Activated effector memory CD4-positive, alpha-beta T cell treated with anti-CD3 and anti-CD28 coated beads, Interleukin-2, amount 50 U/mL, for 16 hours (primary cell): Measurements from ENCODE around the gene ADSS1.

Experiments used
- DNase-seq: peaks from one replicate; pipeline ENCODE4 v3.0.0-alpha.2; 2020

The ADSS1 gene

DNA sequence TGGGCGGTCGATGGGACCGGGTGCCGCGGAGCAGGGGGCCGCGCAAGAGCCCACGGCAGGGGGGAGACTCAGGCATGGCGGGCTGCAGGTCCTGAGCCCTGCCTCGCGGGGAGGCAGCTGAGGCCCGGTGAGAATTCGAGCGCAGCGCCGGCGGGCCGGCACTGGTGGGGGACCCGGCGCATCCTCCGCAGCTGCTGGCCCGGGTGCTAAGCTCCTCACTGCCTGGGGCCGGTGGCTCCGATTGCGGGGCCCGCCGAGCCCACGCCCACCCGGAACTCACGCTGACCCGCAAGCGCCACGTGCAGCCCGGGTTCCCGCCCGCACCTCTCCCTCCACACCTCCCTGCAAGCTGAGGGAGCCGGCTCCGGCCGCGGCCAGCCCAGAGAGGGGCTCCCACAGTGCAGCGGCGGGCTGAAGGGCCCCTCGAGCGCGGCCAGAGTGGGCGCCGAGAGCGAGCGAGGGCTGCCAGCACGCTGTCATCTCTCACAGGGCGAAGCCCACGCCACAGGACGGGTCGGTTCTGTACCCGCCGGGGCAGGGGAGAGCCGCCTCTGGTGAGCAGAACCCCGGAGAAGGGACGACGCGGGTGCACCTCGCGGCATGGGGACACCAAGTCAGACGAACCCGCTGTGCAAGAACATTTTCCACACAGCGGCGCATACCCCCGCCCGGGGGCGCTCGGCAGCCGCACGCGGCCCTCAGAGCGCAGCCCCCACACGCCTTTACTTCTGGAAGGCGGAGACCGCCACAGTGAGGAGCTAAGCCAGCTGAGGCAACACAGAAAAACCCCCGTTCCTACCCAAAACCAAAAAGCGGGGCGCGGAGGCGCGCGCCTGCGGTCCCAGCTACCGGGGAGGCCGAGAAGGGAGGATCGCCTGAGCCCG, 27.8 kb downstream of the ADSS1 start:
- DNase-seq = no peak

DNA sequence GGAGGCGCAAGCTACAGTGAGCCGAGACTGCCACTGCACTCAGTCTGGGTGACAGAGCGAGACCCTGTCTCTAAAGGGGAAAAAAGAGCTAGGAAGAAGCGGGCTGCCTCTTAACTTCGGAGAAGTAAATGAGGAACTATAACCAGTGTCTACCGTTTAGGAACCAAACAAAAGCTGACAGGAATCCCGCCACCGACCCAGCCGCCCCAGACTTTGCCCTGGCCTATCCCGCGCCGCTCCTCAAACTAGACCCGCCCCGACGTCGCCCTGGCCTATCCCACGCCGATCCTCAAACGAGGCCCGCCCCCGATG, 28.4 kb downstream of the ADSS1 start:
- DNase-seq = no peak

DNA sequence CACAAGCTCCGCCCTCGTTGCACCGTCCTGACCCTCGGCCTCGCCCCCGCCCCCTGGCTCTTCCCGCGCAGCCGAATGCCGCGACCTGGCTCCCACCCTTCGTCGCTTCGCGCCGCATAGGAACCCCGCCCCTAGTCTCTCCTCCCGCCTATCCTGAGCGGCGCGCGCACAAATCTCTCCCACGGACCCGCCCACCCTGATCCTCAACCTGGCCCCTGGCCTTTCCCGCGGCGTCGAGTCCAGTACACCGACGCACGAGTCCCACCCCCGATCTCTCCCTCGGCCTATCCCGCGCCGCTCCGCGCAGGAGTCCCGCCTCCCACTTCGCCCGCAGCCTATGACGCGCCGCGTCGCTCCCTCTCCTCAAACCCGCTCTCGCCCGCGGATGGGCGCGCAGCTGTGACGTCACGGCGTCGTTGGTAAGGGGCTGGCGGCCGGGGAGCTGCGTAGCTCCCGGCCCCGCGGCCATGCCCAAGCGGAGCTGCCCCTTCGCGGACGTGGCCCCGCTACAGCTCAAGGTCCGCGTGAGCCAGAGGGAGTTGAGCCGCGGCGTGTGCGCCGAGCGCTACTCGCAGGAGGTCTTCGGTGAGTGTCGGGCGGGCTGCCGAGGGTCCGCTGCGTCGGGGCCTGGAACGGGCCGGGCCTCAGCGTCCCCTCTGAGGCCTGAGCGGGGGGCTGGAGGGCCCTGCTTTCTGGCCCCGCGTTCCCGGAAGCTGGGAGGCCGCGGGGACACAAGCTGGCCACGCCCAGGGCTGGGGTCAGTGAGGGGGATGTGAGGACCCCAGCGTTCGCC, 28.9 kb downstream of the ADSS1 start, which contains the start of gene SIVA1:
Gene SIVA1 (plus strand): TSS at position 413 of the 793 bp plus-strand sequence. CDS start 55 bp downstream, at position 468.
- DNase-seq = peak; percentile 100

DNA sequence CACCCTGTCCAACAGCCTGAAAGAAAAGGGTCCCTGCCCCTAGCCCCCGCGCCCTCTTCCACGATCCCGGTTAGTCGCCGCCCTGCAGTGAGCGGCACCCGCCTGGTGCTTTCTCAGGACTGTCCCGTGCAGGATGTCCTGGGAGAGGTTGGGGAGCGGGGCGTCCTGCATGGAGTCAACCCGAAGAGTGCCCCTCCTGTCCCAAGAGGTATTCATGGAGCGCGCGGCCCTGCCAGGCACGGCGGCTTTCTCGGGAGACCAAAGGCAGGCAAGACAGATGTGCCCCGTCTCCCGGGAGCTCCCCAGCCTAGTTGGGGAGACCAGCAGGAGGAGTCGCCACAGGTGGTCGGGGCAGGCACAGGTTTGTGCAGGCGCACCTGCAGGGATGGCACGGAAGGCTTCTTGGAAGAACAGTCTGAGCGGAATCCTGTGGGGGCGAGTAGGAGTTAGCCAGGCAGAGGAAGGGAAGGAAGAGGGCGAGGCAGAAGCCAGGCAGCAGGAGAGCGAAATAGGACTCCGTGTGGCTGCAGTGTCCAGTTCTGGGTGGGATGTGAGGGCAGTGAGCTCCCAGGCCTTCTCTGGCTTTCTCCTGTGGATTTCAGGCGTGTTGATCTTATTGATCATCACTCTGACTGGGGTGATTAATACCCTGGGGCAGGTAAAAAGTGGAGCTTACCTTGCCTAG, 29.6 kb downstream of the ADSS1 start:
- no peak for DNase-seq

DNA sequence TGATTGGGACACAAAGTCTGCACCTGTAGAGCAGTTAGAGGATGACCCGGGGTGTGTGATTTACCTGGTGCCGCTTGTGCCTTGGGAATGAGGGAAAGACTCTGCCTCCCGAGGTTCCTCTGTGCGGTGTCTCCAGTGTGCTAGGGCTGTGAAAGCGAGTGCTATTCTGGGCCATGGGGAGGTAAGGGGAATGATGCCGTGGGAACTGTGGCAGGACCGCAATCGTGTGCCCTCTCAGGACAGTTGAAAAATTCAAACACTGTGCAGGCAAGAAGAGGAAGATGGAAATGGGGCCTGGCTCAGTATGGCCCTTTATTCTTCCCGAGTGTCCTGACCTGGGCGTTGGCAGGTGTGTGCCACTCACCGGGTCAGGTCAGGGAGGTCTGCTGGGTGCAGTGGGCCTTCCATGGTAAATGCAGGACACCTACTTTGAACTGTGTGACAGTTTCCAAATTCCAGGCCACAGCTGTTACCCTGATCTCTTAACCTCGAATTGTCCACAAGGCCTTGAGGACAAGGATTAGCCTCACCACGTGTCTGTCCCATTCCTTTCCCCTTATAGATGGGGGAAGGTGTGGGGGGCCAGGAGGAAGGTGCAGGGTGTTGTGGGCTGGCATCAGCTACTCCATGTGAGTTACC, 30.3 kb downstream of the ADSS1 start:
- DNase-seq = no peak

DNA sequence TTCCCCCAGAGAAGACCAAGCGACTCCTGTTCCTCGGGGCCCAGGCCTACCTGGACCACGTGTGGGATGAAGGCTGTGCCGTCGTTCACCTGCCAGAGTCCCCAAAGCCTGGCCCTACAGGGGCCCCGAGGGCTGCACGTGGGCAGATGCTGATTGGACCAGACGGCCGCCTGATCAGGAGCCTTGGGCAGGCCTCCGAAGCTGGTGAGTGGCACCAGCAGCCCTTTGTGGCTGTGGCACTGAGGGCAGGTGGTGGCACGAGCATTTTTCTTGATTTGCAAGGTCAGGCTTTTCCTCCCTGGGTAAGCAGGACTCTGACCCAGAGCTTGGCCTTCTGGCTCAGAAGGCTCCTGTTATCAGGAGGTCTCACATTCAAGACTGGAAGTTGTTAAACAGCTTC, 31.6 kb downstream of the ADSS1 start:
- no peak for DNase-seq

DNA sequence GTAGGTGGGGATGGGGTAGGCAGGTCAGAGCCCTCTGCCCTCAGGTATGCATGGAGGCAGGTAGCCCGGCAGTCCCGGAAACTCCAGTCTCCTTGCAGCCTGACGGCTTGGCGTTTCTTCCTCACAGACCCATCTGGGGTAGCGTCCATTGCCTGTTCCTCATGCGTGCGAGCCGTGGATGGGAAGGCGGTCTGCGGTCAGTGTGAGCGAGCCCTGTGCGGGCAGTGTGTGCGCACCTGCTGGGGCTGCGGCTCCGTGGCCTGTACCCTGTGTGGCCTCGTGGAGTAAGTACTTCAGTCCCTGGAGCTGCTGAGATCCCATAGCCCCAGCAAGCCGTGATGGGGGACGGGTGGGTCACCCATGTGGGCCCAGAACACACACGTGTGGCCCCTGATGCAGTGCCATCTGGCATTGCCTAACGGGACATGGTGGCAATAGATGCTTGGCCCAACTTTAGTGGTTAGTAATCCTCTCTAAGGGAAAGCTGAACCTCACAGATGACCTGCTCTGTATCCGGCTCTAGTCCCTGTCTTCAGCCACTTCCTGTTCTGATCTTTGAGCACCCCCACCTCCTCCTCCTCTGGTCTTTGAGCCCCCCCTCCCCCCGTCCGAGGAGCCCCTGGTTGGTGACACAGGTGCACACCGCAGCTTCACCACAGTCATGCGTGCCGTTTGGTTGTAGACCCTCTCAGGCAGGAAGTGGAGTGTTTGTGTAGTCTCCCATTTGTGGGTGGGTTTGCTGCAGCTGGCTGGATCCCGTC, 32.6 kb downstream of the ADSS1 start:
- DNase-seq = no peak

DNA sequence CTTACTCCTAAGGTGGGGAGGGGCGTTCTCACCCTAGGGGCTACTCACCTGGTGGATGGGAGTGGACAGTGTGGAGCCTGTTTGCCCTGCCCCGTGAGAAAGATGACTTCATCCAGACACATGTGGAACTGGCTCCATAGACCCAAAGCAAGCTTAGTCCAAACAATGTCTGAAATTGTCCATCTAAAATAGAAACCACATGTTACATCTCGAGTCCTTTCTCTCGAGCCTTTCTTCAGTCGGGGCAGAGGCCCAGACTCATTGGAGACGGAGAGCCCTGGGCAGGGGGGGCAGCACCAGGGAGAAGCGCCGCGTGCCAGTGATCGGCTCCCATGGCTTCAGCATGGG, 33.2 kb downstream of the ADSS1 start:
- DNase-seq = no peak

DNA sequence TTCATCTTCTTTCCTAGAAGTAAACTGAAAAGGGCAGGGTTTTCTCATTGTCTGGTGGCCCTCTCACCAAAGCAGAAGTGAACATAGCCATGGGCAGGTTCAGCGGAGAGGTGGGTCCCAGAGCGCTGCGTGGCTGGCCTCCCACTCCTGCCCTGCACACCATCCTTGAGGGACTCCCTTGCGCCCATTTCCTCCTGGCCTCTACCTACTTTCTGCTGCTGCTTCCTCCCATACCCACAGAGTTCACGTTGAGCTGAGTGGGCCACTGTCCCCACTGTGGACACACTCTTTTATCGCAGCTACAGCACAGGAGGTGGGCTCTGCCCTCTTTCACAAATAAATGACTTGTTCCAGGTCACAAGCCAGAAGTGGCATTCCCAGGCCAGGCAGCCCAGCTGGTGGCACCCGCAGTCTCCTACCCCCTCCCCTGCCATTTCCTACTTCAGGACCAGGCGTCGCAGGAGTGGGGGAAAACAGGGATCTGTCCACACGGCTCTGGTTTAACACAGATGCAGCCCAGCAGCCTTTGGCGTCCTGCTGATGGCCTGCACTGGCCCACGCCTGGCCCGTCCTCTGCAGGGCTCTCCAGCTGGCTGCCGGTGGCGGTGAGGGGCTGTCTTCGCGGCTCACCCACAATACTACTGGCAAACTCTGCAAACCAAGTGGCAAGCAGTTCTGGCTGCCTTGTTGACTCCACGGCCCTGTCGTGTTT, 33.8 kb downstream of the ADSS1 start:
- no peak for DNase-seq

DNA sequence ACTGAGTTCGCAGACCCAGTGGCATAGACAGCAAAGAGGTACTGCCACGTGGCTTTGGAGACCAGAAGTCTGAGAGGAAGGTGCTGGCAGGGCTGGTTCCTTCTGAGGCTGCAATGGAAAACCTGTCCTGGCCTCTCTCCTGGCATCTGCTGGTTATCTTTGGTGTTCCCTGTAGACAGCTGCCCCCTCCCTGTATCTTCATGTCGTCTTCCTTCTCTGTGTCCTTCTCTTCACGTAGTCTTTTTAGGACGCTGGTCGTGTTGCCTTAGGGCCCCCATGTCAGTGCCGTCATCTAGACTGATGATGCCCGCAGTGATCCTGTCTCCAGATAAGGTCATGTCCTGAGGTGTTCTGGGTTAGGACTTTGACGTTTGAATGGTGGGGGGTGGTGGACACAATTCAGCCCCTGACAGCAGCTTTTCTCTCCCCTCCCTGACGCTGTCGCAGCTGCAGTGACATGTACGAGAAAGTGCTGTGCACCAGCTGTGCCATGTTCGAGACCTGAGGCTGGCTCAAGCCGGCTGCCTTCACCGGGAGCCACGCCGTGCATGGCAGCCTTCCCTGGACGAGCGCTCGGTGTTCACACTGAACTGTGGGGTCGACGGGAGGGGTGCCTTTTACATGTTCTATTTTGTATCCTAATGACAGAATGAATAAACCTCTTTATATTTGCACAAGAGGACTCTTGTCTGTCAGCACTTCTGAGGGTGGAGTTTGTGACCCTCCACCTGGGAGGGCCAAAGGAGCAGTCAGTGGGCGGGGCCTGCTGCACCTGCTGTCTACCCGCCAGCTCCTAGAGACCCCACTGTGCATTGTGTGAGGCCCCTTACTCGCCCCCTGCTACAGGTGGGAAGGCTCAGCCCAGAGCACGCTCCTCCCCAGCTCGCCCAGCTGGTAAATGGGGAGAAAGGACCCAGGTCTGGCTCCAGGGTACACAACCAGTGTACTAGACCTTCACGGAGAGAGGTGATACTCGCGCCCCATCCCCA, 35.2 kb downstream of the ADSS1 start:
- no peak for DNase-seq

DNA sequence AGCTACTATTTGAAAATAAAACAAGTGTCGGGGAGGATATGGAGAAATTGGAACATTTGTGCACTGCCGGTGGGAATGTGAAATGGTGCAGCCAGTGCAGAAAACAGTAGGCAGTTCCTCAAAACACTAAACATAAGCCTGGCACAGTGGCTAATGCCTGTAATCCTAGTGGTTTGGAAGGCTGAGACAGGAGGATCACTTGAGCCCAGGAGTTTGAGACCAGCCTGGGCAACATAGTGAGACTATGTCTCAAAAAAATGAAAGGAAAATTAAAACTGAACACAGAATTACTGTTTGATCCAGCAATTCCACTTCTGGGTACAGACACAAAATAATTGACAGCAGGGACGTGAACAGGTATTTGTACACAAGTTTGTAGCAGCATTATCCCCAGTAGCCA, 41.5 kb downstream of the ADSS1 start:
- no peak for DNase-seq

DNA sequence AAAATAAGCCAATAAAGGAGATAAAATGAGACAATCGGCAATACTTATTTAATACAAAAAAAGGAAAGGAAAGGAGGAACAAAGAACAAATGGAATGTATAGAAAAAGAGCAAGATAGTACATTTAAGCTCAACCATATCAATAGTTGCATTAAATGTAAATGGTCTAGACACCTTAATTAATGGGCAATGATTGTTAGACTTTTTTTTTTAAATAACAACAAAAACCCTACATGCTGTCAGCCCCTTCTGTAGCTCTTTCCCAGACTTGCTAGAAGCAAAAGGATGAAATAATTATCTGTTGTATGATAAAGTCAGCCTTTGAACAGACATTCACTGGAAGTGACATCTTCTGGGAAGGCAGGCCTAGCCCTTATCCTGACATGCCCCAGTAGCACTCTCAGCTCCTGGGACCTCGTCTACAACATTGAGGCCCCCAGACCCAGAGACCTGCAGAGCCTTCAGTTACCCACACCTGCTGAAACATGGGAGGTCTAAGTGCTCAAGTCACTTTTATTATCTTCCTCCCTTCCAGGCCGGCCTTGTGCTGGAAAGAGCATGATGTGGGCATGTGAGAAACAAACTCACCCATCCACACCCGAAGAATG, 42.3 kb downstream of the ADSS1 start:
- DNase-seq = no peak

DNA sequence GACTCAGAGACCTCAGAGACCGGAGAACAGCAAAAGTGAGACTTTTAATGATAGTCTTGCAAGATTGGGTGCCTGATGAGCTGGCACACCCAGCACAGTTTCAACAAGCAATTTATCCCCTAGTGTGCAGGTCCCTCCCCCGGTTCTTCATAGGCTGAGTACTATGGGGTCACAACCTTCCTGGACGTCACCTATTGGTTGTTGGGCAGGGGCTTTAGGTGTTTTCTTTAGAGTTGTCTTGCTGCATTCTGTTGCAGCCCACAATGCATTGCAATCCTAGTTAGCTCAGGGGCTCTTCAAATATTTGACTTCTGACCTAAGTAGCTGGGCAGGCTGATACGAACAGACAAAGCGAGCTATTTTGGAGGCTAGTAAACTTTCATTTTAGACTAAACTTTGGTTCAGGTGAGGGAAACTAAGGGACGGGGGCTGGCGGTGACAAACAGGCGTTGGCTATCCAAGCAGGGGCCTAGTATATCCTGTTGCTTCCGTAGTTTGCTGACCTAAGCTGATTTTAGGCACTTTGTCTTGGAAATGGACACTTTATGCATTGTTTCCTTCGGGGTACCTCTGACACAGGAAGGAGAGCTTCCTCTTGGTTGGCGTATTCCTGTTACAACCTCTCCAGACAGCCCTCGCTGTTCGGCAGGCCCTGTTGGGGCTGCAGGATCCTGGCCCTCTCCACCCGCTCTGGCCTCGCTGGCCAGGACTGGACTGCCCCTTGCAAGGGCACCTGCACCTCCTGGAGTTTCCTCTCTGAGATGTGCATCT, 43.0 kb downstream of the ADSS1 start:
- DNase-seq = no peak

DNA sequence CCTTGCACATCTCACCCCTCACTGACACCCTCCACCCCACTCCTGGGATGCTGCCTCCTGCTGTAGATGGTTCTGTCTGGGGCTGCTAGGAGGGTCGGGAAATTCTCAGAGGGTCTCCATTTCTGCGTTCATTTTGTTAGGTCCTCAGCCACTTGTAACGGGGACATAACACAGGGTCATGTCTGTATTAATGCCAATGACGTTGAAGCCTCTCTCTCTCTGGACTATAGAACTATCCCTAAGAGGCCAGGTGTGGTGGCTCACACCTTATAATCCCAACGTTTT, 43.5 kb downstream of the ADSS1 start:
- no peak for DNase-seq

DNA sequence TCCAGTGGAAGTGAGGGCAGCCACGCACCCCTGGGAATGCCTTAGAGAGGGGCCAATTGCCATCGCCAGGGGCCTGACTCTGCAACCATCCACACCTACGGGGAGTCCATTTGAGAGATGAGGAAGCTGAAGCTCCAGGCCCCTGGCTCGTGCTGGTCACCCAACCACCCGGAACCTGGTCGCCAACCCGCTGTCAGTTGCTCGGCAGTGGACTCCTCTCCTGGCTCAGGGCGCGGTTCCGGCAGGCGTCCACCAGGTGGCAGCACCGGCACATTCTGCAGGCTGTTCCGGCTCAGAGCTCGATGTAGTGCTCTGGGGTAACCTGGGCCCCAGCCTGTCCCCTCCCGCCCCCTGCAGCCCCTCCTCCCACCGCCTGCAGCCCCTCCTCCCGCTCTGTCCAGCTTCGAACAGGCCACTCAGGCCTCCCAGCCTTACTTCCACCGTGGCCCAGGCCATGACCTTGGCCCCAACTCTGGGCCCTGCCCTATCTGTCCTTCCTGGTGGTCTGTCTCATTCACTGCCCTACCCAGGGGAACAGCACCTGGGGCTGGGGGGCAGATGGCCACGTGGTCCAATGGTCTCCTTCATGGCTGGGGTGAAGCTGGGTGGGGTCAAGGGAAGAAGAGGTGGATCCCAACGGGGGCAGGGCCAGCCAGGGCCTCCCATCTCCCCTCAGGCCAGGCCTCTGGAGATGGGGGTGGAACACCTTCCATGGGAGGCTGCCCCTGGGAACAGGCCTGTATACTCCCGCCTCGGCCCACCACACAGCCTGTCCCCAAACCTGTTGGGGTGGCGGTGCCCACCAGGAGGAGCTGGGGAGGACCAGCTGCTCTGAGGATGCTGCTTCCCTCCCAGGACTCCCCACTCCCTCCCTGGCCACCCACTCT, 44.7 kb downstream of the ADSS1 start:
- DNase-seq = peak; percentile 97

DNA sequence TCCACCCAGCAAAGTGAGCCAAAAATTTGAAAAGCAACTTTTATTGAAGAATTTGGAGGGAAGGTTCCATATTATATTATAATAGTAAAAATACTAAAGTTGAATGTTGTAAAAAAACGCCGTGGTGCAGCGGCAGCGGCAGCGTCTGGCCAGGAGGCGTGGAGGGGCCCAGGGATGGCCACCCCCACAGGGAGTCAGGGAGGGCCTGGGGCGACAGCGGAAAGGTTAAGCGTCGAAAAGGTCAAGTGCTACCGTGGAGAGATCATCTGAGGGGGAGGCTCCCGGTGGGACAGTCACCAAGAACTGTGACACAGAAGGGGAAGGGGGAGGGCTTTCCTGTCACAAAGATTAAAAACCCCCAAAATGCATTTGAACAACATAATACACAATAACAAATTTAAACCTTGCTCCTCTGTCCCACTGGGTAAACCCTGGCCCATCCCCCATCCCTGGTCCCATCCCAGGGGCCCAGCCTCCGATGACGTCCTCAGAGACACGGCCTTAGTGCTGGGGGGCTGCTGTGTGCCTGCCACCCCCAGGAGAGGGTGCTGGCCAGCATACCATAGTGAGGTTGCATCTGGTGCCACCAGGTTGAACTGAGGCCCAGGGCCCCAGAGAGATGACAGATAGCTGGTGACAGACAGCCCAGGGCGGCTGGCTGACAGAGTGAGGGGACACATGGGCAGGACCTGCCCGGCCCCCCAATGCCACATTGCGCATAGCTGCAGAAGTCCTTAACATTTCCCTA, 45.5 kb downstream of the ADSS1 start:
- DNase-seq = no peak

DNA sequence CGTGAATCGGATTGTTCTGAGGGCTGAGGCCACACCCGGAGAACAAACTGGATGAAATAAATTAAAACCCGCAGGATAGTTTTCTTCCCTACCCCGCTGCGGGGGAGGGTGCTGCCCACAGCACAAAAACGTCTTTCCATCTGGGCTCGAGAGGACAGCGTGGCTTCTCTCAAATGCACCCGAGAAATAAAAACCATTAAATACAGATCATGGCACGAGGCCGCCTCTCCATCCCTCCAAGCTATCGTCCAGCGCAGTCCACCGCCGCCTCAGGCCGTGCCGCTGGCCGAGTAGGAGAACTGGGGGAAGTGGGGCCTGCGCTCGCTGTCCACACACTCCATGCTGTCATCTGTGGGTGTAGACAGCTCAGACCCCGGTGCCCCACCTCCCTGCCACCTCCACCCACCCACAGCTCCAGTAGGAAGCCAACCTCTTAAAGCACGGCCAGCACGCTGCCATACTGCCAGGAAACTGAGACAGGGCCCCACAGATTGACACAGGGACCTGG, 46.1 kb downstream of the ADSS1 start:
- no peak for DNase-seq
